Measurements from ENCODE around the gene STK35. TPM values are rescaled to one million over a fixed set of nuclear protein-coding genes. Genes with fewer than 3 reads are reported as not detected.

Gene STK35
- total and polyA plus RNA-seq, 9 of the 15 experiments (the other 6 are each of a cell fraction or from before 2014, with no cell fraction given), result 1.0 to 11.0 (median 6.3) TPM

GRCh38 chr20:2125474-2126112, 24.0 kb downstream of the STK35 start:
- intact Hi-C loops (cut with micrococcal nuclease) (no loop called here), in situ Hi-C loops (cut with MboI) (no loop called here)
- ChIA-PET POLR2A (interaction anchor here (1.1 kb wide), 1 partner anchor 9 kb away, joined by 3 read pairs; no protein-coding TSS in a partner anchor), CTCF (ENCODE audit: low intra/inter-chr PET ratio) (no interaction called here)
- Histone ChIP-seq H3K4me2 (ENCODE audit: insufficient read depth, low read length) (no peak overlapping the region), H3K9ac (ENCODE audit: insufficient read depth in 1 of 2, low read depth in 2 of 2, low read length in 2 of 2) (no peak overlapping the region), H3K36me3 (ENCODE audit: control insufficient read depth, insufficient read depth, low read length) (peaks cover 23% of the 10 kb centered on the region; the same call in 2 of the 3 replicates), H2AFZ (ENCODE audit: low read depth, low read length) (no peak overlapping the region), H3K4me3 (no peak overlapping the region), H3K4me1 (replicated peaks in 1 of 2; ENCODE audit: control insufficient read depth in 2 of 2, insufficient read depth in 2 of 2, low read length in 2 of 2) (no peaks in the 10 kb centered on the region; a peak in 3 of 5 replicates), H3K27ac (ENCODE audit: extremely low read depth, low read depth, low read length) (no peak overlapping the region), H3K79me2 (ENCODE audit: control insufficient read depth, insufficient read depth, low read length) (peaks cover 35% of the 10 kb centered on the region), H3K9me1 (ENCODE audit: control insufficient read depth, insufficient read depth, low read length) (no peaks in the 10 kb centered on the region), H3K27me3 (ENCODE audit: control insufficient read depth in 2 of 2, insufficient read depth in 2 of 2, low read length in 2 of 2) (no peaks in the 10 kb centered on the region), H3K9me3 (replicated peaks; ENCODE audit: control insufficient read depth, insufficient read depth, low read depth, low read length) (no peaks in the 10 kb centered on the region), H4K20me1 (replicated peaks; ENCODE audit: control insufficient read depth, insufficient read depth, low read length) (peaks cover 10% of the 10 kb centered on the region; the same call in 1 of the 2 replicates)
- no peak for FAIRE-seq
- TF ChIP-seq CUX1 (CRISPR knock-in tag; IDR thresholded peaks at IDR 0.05), result no peak
- TF ChIP-seq ZNF589 (CRISPR knock-in tag; IDR thresholded peaks at IDR 0.05; ENCODE audit: low read depth), result no peak
- TF ChIP-seq ZNF23 (CRISPR knock-in tag; IDR thresholded peaks at IDR 0.05), result no peak
- TF ChIP-seq FOXA1 (IDR thresholded peaks at IDR 0.05; ENCODE audit: borderline replicate concordance), result no peak
- TF ChIP-seq ARID3A (IDR thresholded peaks at IDR 0.05; ENCODE audit: borderline replicate concordance, low read depth, low read length), result no peak
- no peak for TF ChIP-seq XRCC4 (IDR thresholded peaks at IDR 0.05; ENCODE audit: extremely low read depth, insufficient read depth, insufficient read length)
- TF ChIP-seq PRPF4 (IDR thresholded peaks at IDR 0.05; ENCODE audit: insufficient read depth, low read depth, low read length, poor library complexity, severe bottlenecking), result no peak
- TF ChIP-seq HMG20A (CRISPR knock-in tag; conservative IDR thresholded peaks at IDR 0.05), result no peak
- ATAC-seq, result no peak
- no peak for DNase-seq (ENCODE audit: extremely low read depth in 1 of 4, low spot score in 3 of 4)
- BruUV-seq (replicated peaks), result no TSS peak
- 88% methylated on average over 5 of the region's 7 CpGs for WGBS (ENCODE audit: insufficient coverage, low coverage, missing lambda C conversion rate)
